Upper lobe of left lung (tissue), 4 donors: ENCODE data around the gene DCLK1.

Source experiments
- EP300 ChIP-seq, 4 donors: sonication (generic); formaldehyde crosslinking; IDR thresholded peaks; one replicate each; pipeline ENCODE4 v1.5.1; 2017; ENCODE audit warnings: antibody characterized with exemption in 4 of 4, control low read depth in 2 of 4
- POLR2A ChIP-seq, 4 donors: fragments of 450-650 bp; IDR thresholded peaks; one replicate each; pipeline ENCODE4 v1.5.1; 2016 to 2017; ENCODE audit warnings: antibody characterized with exemption in 4 of 4, mild to moderate bottlenecking in 2 of 4
- POLR2AphosphoS5 ChIP-seq, 2 donors: sonication (generic); formaldehyde crosslinking; IDR thresholded peaks; one replicate each; pipeline ENCODE4 v1.5.1; 2017; ENCODE audit warnings: antibody characterized with exemption in 2 of 2
- TF ChIP-seq, protein P1 (sequence below), 6 experiments: fragments of 450-650 bp in 4 of 6; fragments of 200-600 bp in 2 of 6; sonication (generic) in 2 of 6; IDR thresholded peaks; one replicate each; pipeline ENCODE4 v1.5.1; 2016 to 2019; ENCODE audit warnings: antibody characterized with exemption in 6 of 6

DNA sequence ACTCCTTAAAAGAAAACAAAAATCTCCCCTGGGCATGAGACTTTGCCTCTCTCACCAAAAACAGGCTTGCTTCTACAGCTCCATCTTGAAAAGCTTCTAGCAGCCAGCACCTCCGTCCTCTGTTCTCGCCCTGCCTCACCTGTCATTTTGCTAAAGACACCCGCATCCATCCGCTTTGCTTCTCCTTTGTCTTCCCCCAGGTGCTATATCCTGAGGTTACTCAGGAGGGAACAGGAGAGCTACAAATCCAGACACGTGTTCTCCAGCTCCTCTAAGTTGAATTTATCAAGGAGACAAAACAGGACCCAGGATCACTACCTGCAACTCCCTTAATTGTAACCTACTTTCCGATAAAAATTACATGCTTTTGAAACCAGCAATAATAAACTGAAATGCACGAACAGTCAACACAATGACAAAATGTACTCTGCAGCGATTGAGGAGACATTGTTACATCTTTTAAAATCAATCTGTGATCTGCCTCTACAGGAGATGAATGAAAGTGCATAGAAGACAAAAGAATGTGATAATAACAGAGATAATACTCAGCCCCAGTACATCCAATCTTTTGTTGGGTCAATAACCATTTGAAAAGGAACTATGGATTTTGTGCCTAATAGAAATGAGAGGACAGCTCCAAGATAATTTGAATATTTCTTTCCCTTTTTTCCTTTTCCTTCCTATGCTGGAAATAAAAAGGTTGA, 221.2 kb downstream of the DCLK1 start:
- TF ChIP-seq, protein P1, sequence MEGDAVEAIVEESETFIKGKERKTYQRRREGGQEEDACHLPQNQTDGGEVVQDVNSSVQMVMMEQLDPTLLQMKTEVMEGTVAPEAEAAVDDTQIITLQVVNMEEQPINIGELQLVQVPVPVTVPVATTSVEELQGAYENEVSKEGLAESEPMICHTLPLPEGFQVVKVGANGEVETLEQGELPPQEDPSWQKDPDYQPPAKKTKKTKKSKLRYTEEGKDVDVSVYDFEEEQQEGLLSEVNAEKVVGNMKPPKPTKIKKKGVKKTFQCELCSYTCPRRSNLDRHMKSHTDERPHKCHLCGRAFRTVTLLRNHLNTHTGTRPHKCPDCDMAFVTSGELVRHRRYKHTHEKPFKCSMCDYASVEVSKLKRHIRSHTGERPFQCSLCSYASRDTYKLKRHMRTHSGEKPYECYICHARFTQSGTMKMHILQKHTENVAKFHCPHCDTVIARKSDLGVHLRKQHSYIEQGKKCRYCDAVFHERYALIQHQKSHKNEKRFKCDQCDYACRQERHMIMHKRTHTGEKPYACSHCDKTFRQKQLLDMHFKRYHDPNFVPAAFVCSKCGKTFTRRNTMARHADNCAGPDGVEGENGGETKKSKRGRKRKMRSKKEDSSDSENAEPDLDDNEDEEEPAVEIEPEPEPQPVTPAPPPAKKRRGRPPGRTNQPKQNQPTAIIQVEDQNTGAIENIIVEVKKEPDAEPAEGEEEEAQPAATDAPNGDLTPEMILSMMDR (IDR thresholded peaks at IDR 0.05): no peak
- TF ChIP-seq POLR2AphosphoS5 (IDR thresholded peaks at IDR 0.05): no peak
- no peak for TF ChIP-seq POLR2A (IDR thresholded peaks at IDR 0.05)
- TF ChIP-seq EP300 (IDR thresholded peaks at IDR 0.05): no peak
